Fibroblast of the conjunctiva (primary cell): ENCODE data around the gene COPS7B.
"Not testable (repeated sequence)": the region's sequence is repeated elsewhere in the genome, so short reads cannot be mapped to it uniquely, and the experiment has no call there.

Source experiments
- DNase-seq: peaks from one replicate; pipeline ENCODE4 v3.0.0-alpha.2; 2010; ENCODE audit warnings: low read depth

Gene COPS7B

DNA sequence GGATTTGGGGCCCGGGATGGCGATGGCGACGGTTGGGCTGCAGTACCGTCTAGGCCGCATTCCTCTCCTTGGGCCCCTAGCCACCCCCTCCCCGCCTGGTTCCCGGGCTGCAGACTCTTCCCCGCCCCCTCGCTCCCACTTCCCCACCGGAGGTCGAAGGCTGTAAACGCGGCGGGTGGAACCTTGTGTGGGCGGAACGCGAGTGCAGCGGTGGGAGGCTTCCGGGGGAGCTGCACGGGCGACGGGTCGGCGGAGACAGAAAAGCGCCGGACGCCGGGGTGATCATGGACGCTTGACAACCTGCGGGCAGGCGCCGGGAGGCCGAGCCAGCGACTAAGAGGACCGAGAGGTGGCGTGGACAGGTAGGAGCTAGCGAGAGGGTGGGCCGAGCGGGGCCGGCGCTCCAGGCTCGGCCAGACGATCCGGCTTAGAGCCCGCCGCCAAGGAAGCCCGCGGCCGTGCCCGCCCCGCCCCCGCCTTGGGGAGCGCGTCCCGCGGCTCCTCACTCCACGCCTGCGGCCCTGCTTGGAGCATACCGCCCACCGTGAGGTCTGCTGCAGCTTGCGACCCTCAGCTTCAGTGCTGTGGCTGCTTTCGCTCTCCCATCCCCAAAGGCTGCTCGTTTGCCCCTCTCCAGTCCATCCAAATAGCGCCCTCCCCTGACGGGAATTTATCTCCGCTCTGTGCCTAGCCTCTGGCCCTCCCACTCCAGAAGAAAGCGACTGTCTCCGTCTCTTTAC, at the start of gene COPS7B:
TSS of gene COPS7B (plus strand) at position 269 of the 740 bp plus-strand sequence. CDS start 2,126 bp downstream, outside the sequence.
- peak; percentile 40 for DNase-seq

DNA sequence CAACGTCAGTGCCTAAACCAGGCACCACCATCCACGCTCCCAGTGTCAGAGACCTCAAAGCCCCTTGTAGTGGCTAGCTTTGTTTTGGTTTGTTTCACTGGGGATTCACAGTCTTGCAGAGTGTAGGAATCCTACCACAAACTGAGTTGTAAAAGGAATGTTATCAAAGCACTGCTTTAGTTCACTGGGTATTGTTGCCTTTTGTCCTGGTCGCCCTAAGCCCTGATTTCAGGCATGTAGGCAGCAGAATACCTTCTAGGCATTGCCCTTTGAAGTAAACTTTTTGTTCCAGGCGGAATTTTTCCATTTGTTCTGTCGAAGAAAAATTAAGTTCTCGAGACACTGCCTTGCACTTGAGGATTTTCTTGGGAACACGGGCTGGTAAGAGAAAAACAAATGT, 48.5 kb upstream of the COPS7B start:
- no peak for DNase-seq

DNA sequence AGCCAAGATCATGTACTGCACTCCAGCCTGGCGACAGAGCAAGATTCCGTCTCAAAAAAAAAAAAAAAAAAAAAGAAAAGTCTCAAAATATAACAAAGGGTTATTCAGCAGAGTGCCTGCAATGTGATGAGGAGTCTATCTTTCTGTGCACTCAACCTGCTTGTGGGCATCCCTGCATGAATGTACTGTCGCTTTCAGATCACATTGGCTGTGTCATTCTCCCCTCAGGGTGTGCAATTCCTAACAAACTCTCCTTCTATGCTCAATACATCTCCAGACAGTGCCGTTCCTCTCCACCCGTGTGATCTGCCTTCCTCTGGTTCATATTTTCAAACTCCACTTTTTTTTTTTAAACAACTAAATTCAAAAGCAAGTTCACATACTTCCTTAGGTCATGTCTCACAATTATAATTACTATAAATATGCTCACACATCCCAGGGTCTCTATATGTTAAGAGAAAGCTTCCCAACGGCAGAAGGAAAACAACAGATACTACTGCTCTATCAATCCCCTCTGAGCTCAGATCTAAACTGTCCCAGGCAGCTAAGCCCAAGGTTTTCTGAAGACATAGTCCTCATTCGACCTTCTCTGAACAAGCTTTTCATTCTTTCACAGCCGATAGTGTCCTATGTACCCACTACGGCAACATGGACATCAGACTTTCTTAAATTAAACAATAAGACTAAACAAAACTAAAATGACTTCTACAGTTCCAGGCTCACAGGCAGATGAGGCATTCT, 42.7 kb upstream of the COPS7B start:
- no peak for DNase-seq

DNA sequence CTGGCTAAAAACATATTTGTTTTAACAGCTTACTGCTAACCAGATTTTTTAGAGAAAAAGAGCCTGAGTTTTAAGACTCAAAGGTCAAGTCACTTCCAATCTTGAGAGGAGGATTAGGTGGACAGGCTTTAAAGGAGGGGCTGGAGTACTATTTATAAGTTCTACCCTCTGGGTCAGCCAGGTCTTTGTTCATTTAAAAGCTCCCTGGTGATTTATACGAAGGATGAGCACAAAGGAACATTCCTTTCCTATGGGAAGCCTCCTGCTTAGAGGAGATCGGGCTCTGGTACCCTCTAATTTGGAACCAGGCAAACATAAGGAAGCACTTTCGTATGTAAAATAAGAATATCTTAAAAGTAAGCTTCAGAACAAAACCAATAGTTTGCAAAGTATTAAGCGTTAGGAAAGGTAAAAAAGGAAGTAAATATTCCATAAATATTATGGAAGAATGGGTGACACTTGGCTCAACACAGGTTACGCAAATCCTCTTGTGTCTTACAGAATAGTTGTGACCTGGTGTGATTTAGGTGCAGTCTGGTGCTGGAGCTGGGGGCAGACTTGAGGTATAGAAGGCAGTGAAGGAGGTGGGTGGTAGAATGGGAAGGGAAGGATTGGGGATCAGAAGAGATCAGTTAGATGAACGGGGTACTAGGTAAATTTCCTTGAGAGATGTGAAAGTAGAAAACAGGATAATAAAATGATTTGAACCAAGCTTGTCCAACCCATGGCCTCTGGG, 40.8 kb upstream of the COPS7B start:
- DNase-seq: no peak

DNA sequence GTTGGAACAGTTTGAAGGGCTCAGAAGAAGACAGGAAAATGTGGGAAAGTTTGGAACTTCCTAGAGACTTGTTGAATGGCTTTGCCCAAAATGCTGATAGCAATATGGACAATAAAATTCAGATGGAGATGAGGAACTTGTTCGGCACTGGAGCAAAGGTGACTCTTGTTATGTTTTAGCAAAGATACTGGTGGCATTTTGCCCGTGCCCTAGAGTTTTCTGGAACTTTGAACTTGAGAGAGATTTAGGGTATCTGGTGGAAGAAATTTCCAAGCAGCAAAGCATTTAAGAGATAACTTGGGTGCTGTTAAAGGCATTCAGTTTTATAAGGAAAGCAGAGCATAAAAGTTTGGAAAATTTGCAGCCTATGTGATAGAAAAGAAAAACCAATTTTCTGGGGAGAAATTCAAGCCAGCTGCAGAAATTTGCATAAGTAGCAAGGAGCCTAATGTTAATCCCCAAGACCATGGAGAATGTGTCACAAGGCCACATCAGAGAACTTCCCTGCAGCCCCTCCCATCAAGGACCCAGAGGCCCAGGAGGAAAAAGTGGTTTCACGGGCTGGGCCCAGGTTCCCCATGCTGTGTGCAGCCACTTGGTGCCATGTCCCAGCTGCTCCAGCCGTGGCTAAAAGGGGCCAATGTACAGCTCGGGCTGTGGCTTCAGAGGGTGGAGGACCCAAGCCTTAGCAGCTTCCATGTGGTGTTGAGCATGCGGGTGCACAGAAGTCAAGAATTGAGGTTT, 37.9 kb upstream of the COPS7B start:
- not testable (repeated sequence) for DNase-seq

DNA sequence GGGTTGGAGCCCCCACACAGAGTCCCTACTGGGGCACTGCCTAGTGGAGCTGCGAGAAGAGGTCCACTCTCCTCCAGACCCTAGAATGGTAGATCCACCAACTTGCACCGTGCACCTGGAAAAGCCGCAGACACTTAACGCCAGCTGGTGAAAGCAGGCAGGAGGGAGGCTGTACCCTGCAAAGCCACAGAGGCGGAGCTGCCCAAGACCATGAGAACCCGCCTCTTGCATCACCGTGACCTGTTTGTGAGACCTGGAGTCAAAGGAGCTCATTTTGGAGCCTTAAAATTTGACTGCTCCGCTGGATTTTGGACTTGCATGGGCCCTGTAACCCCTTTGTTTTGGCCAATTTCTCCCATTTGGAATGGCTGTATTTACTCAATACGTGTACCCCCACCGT, 37.2 kb upstream of the COPS7B start:
- not testable (repeated sequence) for DNase-seq

DNA sequence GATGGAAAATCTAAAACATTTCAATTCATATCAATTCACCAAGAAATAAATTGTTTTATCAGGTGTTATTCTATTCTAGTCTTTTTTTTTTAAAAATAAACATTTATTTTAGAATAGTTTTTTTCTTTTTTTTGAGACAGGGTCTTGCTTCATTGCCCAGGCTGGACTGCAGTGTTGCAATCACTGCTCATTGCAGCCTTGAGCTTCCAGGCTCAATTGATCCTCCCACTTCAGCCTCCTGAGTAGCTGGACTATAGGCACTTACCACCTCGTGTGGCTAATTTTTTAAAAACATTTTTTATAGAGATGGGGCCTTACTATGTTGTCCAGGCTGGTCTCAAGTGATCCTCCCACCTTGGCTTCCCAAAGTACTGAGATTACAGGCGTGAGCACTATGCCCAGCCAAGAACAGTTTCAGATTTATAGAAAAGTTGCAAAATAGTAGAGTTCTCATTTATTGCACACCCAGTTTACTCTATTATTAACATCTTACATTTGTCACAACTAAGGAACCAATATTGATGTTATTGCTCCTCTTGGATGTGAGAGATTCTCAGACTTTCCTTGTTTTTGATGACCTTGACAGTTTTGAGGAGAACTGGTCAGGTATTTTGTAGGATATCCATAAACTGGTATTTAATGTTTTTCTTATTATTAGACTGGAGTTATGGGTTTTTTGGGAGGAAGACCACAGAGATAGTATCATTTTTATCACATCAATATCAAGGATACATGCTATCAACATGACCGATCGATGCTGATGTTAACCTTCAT, 35.0 kb upstream of the COPS7B start:
- DNase-seq: no peak

DNA sequence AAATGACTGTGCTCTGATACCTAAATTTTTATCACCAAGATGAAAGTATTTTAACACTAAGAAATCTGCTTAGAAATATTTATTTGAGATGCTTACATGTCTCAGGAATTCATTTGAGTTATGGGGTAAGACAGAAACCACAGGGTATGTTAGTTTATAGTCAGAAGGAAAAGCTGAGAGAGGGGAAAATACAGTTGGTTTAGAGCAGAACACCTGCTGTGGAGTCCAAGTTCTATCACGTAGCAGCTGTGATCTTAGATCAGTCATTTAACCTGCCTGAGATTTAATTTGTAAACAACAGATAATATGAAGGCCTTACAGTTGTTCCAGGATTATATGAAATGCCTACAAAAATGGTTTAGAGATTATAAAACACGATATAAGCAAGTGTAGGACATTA, 34.2 kb upstream of the COPS7B start:
- DNase-seq: no peak

DNA sequence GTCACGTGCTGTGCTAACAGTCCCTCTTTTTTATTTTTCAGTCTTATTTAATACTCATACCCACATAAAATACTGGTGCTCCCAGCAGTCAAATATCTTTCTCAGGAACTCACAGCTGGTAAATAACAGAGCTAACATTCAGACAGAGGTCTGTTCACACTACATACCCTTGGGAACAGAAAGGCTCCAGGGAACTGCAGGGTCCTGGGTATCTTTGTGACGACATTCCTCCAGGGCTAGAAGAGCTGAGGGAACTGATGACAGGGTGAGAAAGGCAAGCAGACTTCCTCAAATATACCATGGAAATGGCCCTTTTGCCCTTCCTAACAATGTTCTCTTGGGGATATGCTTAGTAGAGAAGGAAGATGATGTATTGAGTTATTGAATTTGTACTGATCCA, 24.5 kb upstream of the COPS7B start:
- DNase-seq: no peak

DNA sequence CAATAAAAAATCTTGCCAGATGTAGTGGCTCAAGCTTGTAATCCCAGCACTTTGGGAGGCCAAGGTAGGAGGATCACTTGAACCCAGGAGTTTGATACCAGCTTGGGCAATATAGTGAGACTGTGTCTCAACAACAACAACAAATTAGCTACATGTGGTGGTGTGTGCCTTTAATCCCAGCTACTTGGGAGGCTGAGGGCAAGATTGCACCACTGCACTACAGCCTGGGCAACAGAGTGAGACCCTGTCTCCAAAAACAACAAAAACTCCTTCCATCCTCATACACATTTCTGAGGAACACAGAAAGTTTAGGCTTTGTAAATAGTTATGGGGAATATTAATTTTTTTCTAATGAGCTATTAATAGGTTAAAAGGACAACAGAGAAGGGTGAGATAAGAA, 22.1 kb upstream of the COPS7B start:
- no peak for DNase-seq

DNA sequence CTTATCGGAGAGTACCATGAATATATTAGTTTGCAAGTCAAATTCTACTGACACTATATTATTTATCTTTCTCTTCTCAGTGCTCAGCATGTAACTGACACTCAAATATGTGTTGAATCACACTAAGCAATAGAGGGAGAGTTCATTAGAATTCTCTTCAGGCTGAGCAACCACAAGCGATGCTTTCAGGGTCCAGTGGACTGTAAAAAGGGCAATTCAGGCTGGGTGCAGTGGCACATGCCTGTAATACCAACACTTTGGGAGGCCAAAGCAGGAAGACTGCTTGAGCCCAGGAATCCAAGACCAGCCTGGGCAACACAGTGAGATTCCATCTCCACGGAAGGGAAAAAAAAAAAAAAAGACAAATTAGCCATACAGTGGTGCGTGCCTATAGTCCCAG, 21.5 kb upstream of the COPS7B start:
- no peak for DNase-seq

DNA sequence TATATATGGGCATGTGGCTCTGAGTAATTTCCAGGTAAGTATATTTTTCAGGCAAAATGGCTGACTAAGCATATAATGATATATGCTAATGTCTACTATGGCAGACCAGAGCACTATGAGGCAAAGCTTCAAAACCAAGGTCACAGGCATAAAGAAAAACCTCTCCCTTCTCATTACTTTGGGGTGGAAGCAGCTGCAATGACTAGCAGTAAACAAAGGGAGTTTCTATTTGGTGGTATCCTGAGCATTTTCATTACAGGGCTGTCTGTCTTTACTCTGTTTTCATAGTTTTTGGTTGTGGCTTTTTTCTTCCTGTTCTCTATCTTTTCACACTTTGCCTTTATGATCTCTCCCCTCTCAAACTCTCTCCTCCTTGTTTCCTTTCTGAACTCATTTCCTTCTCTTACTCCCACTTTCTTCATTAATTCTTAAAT, 20.7 kb upstream of the COPS7B start:
- DNase-seq: no peak

DNA sequence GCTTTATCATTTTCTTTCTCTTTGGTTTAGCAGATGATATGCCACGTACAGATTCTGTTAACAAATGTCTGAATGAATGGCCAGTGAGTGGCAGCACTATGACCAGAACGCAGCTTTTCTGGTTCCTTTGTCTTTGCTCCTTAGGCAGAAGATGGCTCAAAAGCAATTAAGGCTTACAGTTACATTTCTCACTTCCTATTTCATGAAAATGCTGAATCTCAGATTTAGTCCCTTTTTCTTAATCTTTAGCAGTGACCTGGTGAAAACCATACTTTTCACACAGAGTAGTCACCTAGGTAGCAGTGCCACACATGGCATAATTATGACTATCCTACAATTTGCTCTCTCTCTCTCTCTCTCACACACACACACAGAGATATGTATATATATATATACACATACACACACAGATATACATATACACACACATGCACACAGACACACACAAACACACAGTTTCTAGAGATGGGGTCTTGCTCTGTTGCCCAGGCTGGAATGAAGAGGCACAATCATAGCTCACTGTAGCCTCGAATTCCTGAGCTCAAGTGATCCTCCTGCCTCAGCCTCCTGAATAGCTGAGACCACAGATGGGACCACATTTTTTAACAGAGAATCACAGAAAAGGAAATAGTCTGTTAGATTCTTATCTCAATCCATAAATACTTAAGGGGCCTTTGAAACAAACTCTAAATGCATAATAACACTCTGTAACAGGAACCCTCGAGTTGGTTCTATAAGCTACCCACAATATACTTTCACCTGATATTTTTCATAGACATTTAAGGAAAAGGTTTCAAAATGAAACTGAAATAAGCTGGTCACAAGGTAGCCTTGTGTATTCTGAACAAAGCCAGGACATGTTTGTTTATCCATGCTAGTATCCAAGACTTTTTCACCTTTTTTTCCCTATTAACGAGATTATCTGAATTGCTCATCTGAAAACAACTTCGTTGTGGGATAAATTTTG, 16.8 kb upstream of the COPS7B start:
- no peak for DNase-seq

DNA sequence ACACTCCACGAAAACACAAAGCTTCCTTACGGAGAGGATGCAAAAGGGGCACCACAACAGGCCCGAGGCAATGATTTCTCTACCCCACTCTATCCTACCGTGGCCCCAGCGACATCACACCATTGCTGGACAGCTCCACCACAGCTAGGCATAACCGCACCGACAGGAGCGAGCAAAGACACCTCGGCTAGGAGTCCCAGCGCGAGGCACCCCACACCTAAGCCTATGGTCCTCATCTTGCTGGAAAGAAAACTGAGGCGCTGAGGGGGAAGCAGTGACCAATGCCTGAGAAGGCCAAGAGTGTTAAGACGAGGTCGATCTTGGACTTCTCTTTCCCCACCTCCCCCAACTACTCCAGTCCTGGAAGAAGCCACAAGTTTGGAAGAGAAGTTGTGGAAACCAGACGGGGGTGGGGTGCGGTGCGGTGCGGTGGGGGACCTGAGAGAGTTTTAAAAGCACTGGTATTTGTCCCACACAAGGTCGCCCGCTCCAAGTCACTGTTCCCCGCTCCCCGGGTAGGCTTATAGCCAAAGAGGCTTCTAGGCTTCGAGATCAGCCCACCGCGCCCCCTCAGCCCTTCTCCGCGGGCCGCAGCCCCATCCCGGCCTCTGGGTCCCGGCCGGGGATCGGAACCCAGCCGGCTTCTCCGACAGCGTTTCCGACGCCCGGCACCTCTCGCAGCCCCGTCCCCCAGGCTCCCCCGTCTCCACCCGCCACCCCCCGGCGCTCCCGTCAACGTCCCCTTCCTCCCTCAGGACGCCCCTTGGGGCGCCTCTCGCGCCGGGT, 5.9 kb upstream of the COPS7B start:
- DNase-seq: no peak

DNA sequence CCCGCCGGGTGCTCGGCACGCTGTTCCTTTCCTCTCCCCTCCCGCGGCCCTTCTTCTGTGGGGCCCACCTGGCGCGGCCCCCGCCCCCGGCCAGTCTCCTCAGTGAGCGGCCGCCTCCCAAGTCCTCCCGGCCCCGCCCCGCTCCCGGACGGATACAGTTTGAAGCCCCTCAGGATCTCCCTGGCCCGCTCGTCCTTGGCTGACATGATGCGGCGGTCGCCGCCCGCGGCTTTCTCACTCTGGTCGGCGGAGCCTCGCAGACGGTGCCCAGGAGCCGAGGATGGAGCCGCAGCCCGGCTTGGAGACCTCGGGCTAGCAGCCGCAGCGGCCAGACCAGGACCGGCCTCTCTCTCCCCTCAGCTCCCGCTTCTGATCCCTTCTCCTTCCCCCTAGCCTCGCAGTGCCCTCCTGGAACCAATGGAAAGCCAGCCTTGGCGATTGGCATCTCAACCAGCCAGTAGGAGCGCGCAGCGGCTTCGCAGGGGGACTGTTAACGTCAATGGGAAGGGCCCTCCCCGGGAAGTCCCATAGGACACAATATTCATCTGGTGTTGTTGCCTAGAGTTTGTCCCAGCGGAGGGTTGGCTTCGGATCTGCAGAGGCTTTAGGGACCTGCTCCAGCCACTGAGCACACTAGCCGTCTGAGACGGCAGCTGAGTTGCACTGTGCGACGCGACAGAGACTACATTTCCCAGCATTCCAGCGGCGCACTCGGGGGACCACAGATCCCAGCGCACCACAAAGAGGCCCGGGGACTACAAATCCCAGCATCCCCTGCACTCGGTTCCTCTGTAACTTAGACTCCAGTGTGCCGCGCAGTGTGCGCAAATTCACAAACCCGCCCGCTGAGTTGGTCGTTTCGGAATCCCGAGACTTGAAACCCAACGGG, 5.1 kb upstream of the COPS7B start, which contains the start of gene PDE6D:
TSS of gene PDE6D (minus strand) at position 374 of the 889 bp plus-strand sequence. CDS start at position 206, 168 bp downstream.
- DNase-seq: peak; percentile 94

DNA sequence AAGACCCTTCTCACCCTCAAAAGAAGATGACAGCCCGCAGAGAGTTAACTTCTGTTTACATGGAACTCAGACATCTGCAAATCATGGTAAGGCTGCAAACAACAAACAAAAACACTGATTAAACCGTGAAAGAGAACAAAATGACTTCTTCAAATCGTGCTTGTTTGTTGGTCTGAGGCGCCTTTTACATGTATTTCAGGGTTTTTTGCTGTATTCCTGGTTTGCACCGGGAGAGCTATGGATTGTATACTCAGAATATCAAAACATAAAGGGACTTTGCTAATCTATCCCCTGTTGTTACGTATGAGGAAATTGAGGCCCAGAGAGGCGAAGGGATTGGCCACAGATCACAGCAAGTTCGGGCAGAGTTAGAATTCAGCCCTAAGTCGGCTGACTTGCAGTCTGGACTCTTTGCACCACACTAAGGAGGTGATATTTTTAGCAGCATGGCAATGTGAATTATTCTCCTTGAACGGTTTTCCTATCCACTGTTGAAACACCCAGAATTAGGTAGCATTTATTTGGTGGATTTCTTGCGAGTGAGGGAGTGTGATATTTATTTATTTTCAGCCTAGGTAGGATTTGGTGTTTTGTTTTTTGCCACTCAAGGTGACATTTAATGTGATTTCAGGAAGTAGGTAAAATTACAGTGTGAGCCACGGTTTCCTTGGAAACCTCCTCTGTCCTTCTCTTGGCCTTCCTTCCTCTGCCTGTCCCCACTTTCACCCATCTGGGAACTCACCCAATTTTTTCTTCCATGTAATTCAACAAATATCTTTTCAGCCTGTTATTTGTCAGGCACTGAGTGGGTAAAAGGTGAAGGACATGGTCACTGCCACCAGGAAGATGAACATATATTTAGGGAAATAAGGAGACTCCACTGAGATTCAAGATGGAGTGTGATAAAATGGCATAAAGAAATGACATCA, 4.2 kb upstream of the COPS7B start:
- no peak for DNase-seq

DNA sequence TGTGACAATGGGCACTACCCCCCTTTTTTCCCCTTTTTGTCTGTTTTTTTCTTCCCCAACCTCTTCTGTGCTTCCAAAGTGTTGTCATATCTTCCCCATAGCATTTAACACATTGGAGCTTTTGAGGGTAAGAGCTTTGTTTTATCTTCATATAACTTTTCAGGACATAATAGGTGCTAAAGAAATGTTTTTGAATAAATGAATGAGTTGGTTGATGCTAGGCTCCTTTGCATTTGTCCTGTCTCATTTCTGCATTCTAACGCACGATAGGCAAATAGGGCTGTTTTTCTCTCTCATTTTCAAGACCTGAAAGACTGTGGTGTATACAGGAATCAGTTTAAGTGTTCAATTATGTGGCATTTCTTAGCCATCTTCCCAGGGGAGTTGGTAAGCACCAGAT, 832 bp upstream of the COPS7B start:
- no peak for DNase-seq
